ENCODE results near the gene SIVA1. TPM values are rescaled to one million over a fixed set of nuclear protein-coding genes. Genes with fewer than 3 reads are reported as not detected.

Gene SIVA1
- total RNA-seq, 1 experiment from 2014 or later = 85.8 TPM

DNA sequence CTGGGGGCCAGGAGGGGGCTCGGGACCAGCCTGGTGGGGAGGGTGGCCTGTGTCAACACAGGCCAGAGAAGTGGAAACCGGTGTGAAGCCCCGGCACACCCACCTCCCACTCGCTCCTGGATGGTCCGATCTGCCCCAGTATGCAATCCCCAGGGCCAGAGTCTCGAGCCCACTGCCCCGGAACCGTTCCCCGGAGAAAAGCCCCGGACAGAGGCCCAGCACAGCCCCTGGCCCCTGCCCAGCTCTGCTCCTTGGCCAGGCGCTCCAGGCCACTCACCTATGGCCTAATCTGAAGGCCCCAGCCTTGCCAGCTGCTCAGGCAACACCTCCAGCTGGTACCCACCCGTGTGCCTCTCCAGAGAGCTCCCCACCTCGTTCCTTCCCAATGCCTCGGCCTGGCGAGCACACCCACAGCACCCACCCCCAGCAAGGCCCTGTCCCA, 24.9 kb downstream of the SIVA1 start:
- H3K9me3 ChIP-seq (ENCODE audit: insufficient read depth, low read depth) = no peaks in the 10 kb centered on the region
- ChIA-PET POLR2A (ENCODE audit: unreplicated experiment) (no interaction called here), CTCF (interaction anchor here (0.6 kb wide), 1 partner anchor 23 kb away, joined by 3 read pairs; the partner anchor contains the start of gene ZBTB42)
- H3K4me1 ChIP-seq (replicated peaks; ENCODE audit: insufficient read depth) = no peaks in the 10 kb centered on the region
- TF ChIP-seq, protein P1, sequence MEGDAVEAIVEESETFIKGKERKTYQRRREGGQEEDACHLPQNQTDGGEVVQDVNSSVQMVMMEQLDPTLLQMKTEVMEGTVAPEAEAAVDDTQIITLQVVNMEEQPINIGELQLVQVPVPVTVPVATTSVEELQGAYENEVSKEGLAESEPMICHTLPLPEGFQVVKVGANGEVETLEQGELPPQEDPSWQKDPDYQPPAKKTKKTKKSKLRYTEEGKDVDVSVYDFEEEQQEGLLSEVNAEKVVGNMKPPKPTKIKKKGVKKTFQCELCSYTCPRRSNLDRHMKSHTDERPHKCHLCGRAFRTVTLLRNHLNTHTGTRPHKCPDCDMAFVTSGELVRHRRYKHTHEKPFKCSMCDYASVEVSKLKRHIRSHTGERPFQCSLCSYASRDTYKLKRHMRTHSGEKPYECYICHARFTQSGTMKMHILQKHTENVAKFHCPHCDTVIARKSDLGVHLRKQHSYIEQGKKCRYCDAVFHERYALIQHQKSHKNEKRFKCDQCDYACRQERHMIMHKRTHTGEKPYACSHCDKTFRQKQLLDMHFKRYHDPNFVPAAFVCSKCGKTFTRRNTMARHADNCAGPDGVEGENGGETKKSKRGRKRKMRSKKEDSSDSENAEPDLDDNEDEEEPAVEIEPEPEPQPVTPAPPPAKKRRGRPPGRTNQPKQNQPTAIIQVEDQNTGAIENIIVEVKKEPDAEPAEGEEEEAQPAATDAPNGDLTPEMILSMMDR (conservative IDR thresholded peaks at IDR 0.05) = no peak
- TF ChIP-seq EZH2 (IDR thresholded peaks at IDR 0.05; ENCODE audit: low read depth) = no peak
- H3K27me3 ChIP-seq (ENCODE audit: insufficient read depth, low read depth) = no peaks in the 10 kb centered on the region
- peaks cover 8% of the 10 kb centered on the region for H4K20me1 ChIP-seq (ENCODE audit: insufficient read depth)
- BruUV-seq (replicated peaks) = no TSS peak
- H3K4me2 ChIP-seq = no peak overlapping the region
- H3K79me2 ChIP-seq (ENCODE audit: low read depth) = no peaks in the 10 kb centered on the region
- no peak overlapping the region for H2AFZ ChIP-seq
- H3K9me2 ChIP-seq (ENCODE audit: insufficient read depth) = no peaks in the 10 kb centered on the region
- no peak overlapping the region for H3K4me3 ChIP-seq
- H3F3A ChIP-seq (ENCODE audit: insufficient read depth, low read depth) = peaks cover 3% of the 10 kb centered on the region; the same call in 1 of the 2 replicates
- no peak overlapping the region for H3K27ac ChIP-seq
- intact Hi-C loops (cut with micrococcal nuclease; ENCODE audit: unreplicated experiment) = no loop called here
- no peak for DNase-seq
- no peaks in the 10 kb centered on the region for H3K36me3 ChIP-seq (ENCODE audit: low read depth)

DNA sequence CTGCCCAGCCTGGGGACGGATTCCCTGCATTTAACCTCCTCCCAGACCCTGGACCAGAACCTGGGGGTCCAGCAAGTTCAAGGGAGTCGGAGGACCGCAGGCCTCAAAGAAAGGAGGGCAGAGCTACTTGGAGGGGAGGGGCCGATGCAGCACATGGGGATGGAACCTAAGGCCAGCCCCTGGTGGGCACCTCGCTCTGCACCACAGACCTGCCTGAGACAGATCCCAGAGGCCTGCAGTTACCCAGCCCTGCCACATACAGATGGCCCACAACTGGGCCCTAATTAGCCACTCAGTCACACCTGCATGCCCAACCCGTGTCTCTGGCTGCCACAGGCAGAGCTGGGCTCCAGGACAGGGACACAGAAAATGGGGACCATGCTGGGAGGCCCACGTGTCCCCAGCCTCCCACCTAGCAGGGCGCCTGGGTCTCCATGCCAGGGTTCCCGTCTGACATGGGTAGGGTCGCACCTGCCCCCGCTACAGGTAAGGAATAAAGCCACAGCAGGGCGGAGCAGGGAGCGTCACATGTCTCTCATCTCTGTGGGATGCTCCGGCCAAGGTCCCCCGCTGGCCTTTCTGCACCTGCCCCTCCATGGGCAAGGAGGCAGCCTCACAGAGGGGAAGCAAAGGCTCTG, 25.9 kb downstream of the SIVA1 start:
- Histone ChIP-seq H3K79me2 (ENCODE audit: low read depth) (no peaks in the 10 kb centered on the region), H3K36me3 (ENCODE audit: low read depth) (no peaks in the 10 kb centered on the region), H3K27me3 (ENCODE audit: insufficient read depth, low read depth) (no peaks in the 10 kb centered on the region), H3K9me2 (ENCODE audit: insufficient read depth) (no peaks in the 10 kb centered on the region), H3K4me1 (replicated peaks; ENCODE audit: insufficient read depth) (no peaks in the 10 kb centered on the region), H3F3A (ENCODE audit: insufficient read depth, low read depth) (peaks cover 3% of the 10 kb centered on the region; the same call in 1 of the 2 replicates), H3K4me3 (no peak overlapping the region), H2AFZ (no peak overlapping the region), H3K4me2 (no peak overlapping the region), H3K9me3 (ENCODE audit: insufficient read depth, low read depth) (no peaks in the 10 kb centered on the region), H3K27ac (no peak overlapping the region), H4K20me1 (ENCODE audit: insufficient read depth) (peaks cover 8% of the 10 kb centered on the region)
- ChIA-PET CTCF (no interaction called here), POLR2A (ENCODE audit: unreplicated experiment) (no interaction called here)
- DNase-seq = no peak
- no peak for TF ChIP-seq EZH2 (IDR thresholded peaks at IDR 0.05; ENCODE audit: low read depth)
- TF ChIP-seq, protein P1 (conservative IDR thresholded peaks at IDR 0.05) = no peak
- BruUV-seq (replicated peaks) = no TSS peak
- intact Hi-C loops (cut with micrococcal nuclease; ENCODE audit: unreplicated experiment) = no loop called here

DNA sequence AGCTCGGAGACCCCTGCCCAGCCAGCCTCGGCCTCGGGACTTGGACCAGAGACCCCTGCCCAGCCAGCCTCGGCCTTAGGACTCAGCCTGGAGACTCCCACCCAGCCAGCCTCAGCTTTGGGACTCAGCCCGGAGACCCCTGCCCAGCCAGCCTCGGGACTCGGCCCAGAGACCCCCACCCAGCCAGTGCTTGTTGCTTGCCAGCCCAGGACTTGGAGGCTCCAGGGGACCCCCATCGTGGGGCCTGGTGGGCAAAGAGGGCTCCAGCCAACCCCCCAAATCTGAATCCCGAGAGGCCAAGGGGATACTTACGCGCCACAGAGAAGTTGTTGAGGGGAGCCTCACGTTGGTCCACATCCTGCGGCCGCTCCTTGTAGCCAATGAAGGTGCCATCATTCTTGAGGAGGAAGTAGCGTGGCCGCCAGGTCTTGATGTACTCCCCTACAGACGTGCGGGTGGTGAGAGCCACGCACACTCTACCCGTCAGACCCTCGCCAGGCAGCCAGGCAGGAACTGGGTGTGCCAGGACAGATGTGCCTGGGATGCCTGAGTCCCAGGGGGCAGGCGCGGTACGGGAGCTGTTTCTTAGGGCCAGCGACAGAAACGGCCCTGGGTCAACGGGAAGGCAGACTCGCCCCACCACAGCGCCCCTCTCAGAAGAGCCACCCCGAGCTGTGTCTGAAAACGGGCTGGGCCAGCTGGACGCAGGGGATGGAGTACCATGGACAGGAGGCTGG, 27.0 kb downstream of the SIVA1 start:
- DNase-seq = no peak
- peaks cover 3% of the 10 kb centered on the region; the same call in 1 of the 2 replicates for H3F3A ChIP-seq (ENCODE audit: insufficient read depth, low read depth)
- no peaks in the 10 kb centered on the region for H3K79me2 ChIP-seq (ENCODE audit: low read depth)
- no peaks in the 10 kb centered on the region for H3K9me2 ChIP-seq (ENCODE audit: insufficient read depth)
- intact Hi-C loops (cut with micrococcal nuclease; ENCODE audit: unreplicated experiment) = no loop called here
- no peak overlapping the region for H3K27ac ChIP-seq
- H4K20me1 ChIP-seq (ENCODE audit: insufficient read depth) = peaks cover 8% of the 10 kb centered on the region
- H2AFZ ChIP-seq = no peak overlapping the region
- H3K4me1 ChIP-seq (replicated peaks; ENCODE audit: insufficient read depth) = no peaks in the 10 kb centered on the region
- no peaks in the 10 kb centered on the region for H3K9me3 ChIP-seq (ENCODE audit: insufficient read depth, low read depth)
- H3K4me3 ChIP-seq = no peak overlapping the region
- BruUV-seq (replicated peaks) = no TSS peak
- H3K27me3 ChIP-seq (ENCODE audit: insufficient read depth, low read depth) = no peaks in the 10 kb centered on the region
- POLR2A ChIA-PET (ENCODE audit: unreplicated experiment) = no interaction called here
- CTCF ChIA-PET = no interaction called here
- H3K36me3 ChIP-seq (ENCODE audit: low read depth) = no peaks in the 10 kb centered on the region
- no peak for TF ChIP-seq EZH2 (IDR thresholded peaks at IDR 0.05; ENCODE audit: low read depth)
- TF ChIP-seq, protein P1 (conservative IDR thresholded peaks at IDR 0.05) = no peak
- no peak overlapping the region for H3K4me2 ChIP-seq
